HEK293 (cell line): ENCODE results near the gene MYOG.

ENCODE experiments used
- CTCF ChIA-PET: fragments of 350-600 bp; formaldehyde crosslinking; extraction: SDS; loops from one replicate; lab custom pipeline; 2021; ENCODE audit warnings: antibody characterized with exemption; lab: Yijun Ruan, JAX
- POLR2A ChIA-PET: fragments of 300-600 bp; formaldehyde crosslinking; extraction: SDS; loops from one replicate; lab custom pipeline; 2020; ENCODE audit warnings: antibody characterized with exemption, inconsistent platforms; lab: Yijun Ruan, JAX
- H3K27ac ChIP-seq: fragments of 200-500 bp; sonication (Bioruptor generic); 2 replicates; pipeline ENCODE4 v1.5.1; 2014; ENCODE audit warnings: low read depth, low read length, control low read depth, inconsistent platforms; ENCODE audit errors: extremely low read depth
- H3K36me3 ChIP-seq, 2 experiments: fragments of 200-500 bp in 1 of 2; sonication (Bioruptor generic) in 1 of 2; 1 replicate in 1 of 2; 2 replicates in 1 of 2; pipeline ENCODE4 v1.5.1; 2014 to 2017; ENCODE audit warnings: inconsistent platforms in 2 of 2, low read length in 2 of 2; ENCODE audit not compliant: control insufficient read depth in 2 of 2, insufficient read depth in 1 of 2
- H3K4me1 ChIP-seq: fragments of 200-500 bp; sonication (Bioruptor generic); 2 replicates; pipeline ENCODE4 v1.5.1; 2014; ENCODE audit warnings: mild to moderate bottlenecking, low read length, inconsistent platforms; ENCODE audit not compliant: control insufficient read depth, insufficient read depth
- H3K4me3 ChIP-seq: 2 replicates; pipeline ENCODE4 v1.5.1; 2011; ENCODE audit warnings: low read depth, mild to moderate bottlenecking, control low read depth, low read length, moderate library complexity
- H3K9me3 ChIP-seq: fragments of 200-500 bp; sonication (Bioruptor generic); 2 replicates; pipeline ENCODE4 v1.5.1; 2014; ENCODE audit warnings: low read depth, low read length, inconsistent platforms; ENCODE audit not compliant: control insufficient read depth, insufficient read depth
- OVOL3 ChIP-seq: fragments of 450-650 bp; formaldehyde crosslinking; IDR thresholded peaks from 2 replicates; pipeline ENCODE4 v1.5.1; 2016; ENCODE audit warnings: missing biosample characterization, missing genetic modification characterization
- TRIM28 ChIP-seq: IDR thresholded peaks from 2 replicates; pipeline ENCODE4 v1.6.1; 2011; ENCODE audit warnings: low read length, control low read depth, borderline replicate concordance
- WT1 ChIP-seq: fragments of 450-650 bp; formaldehyde crosslinking; IDR thresholded peaks from 2 replicates; pipeline ENCODE4 v1.5.1; 2016; ENCODE audit warnings: missing biosample characterization, missing genetic modification characterization
- ZBTB20 ChIP-seq: fragments of 450-650 bp; formaldehyde crosslinking; IDR thresholded peaks from 2 replicates; pipeline ENCODE4 v1.5.1; 2016; ENCODE audit warnings: missing biosample characterization, missing genetic modification characterization
- ZFP3 ChIP-seq: fragments of 450-650 bp; formaldehyde crosslinking; IDR thresholded peaks from 2 replicates; pipeline ENCODE4 v1.5.1; 2016; ENCODE audit warnings: low read depth, missing biosample characterization, missing genetic modification characterization
- ZFP37 ChIP-seq: fragments of 450-650 bp; formaldehyde crosslinking; IDR thresholded peaks from 2 replicates; pipeline ENCODE4 v1.5.1; 2016; ENCODE audit warnings: missing biosample characterization, missing genetic modification characterization
- ZNF114 ChIP-seq: fragments of 450-650 bp; formaldehyde crosslinking; IDR thresholded peaks from 2 replicates; pipeline ENCODE4 v1.5.0; 2017; ENCODE audit warnings: missing biosample characterization, missing genetic modification characterization
- ZNF133 ChIP-seq: fragments of 450-650 bp; formaldehyde crosslinking; IDR thresholded peaks from 2 replicates; pipeline ENCODE4 v1.5.1; 2016; ENCODE audit warnings: missing biosample characterization, missing genetic modification characterization
- ZNF157 ChIP-seq: fragments of 450-650 bp; formaldehyde crosslinking; IDR thresholded peaks from 2 replicates; pipeline ENCODE4 v1.5.1; 2016; ENCODE audit warnings: missing biosample characterization, missing genetic modification characterization
- ZNF266 ChIP-seq: fragments of 450-650 bp; formaldehyde crosslinking; IDR thresholded peaks from 2 replicates; pipeline ENCODE4 v1.5.1; 2016; ENCODE audit warnings: missing biosample characterization, missing genetic modification characterization, low read depth
- ZNF324 ChIP-seq: fragments of 450-650 bp; formaldehyde crosslinking; IDR thresholded peaks from 2 replicates; pipeline ENCODE4 v1.5.1; 2016; ENCODE audit warnings: missing biosample characterization, missing genetic modification characterization
- ZNF350 ChIP-seq: fragments of 450-650 bp; formaldehyde crosslinking; IDR thresholded peaks from 2 replicates; pipeline ENCODE4 v1.5.0; 2017; ENCODE audit warnings: missing biosample characterization, mild to moderate bottlenecking, missing genetic modification characterization
- ZNF48 ChIP-seq: fragments of 450-650 bp; formaldehyde crosslinking; IDR thresholded peaks from 2 replicates; pipeline ENCODE4 v1.5.1; 2016; ENCODE audit warnings: missing biosample characterization, missing genetic modification characterization
- ZNF548 ChIP-seq: fragments of 450-650 bp; formaldehyde crosslinking; IDR thresholded peaks from 2 replicates; pipeline ENCODE4 v1.5.1; 2016; ENCODE audit warnings: missing biosample characterization, missing genetic modification characterization
- ZNF701 ChIP-seq: fragments of 450-650 bp; formaldehyde crosslinking; IDR thresholded peaks from 2 replicates; pipeline ENCODE4 v1.5.1; 2016; ENCODE audit warnings: missing biosample characterization, missing genetic modification characterization
- ZNF843 ChIP-seq: fragments of 450-650 bp; formaldehyde crosslinking; IDR thresholded peaks from 2 replicates; pipeline ENCODE4 v1.5.1; 2016; ENCODE audit warnings: missing biosample characterization, missing genetic modification characterization
- TF ChIP-seq, protein P1 (sequence below): fragments of 450-650 bp; formaldehyde crosslinking; IDR thresholded peaks from 2 replicates; pipeline ENCODE4 v1.5.1; 2017; ENCODE audit warnings: missing biosample characterization, missing genetic modification characterization
- TF ChIP-seq, protein P2 (sequence below): fragments of 450-650 bp; formaldehyde crosslinking; IDR thresholded peaks from 2 replicates; pipeline ENCODE4 v1.5.1; 2016; ENCODE audit warnings: missing biosample characterization, missing genetic modification characterization
- TF ChIP-seq, protein P3 (sequence below): fragments of 450-650 bp; formaldehyde crosslinking; IDR thresholded peaks from 2 replicates; pipeline ENCODE4 v1.5.1; 2017; ENCODE audit warnings: missing biosample characterization, mild to moderate bottlenecking, missing genetic modification characterization, moderate library complexity
- TF ChIP-seq, protein P4 (sequence below): fragments of 450-650 bp; formaldehyde crosslinking; IDR thresholded peaks from 2 replicates; pipeline ENCODE4 v1.5.1; 2016; ENCODE audit warnings: missing biosample characterization, missing genetic modification characterization
- TF ChIP-seq, protein P5 (sequence below): IDR thresholded peaks from 2 replicates; pipeline ENCODE4 v1.6.1; 2011; ENCODE audit warnings: mild to moderate bottlenecking, low read depth, low read length, borderline replicate concordance
- TF ChIP-seq, protein P6 (sequence below): fragments of 450-650 bp; formaldehyde crosslinking; IDR thresholded peaks from 2 replicates; pipeline ENCODE4 v1.5.1; 2016; ENCODE audit warnings: missing biosample characterization, missing genetic modification characterization, borderline replicate concordance
- TF ChIP-seq, protein P7 (sequence below): fragments of 450-650 bp; formaldehyde crosslinking; IDR thresholded peaks from 2 replicates; pipeline ENCODE4 v1.5.1; 2016; ENCODE audit warnings: missing biosample characterization, missing genetic modification characterization

MYOG gene

DNA sequence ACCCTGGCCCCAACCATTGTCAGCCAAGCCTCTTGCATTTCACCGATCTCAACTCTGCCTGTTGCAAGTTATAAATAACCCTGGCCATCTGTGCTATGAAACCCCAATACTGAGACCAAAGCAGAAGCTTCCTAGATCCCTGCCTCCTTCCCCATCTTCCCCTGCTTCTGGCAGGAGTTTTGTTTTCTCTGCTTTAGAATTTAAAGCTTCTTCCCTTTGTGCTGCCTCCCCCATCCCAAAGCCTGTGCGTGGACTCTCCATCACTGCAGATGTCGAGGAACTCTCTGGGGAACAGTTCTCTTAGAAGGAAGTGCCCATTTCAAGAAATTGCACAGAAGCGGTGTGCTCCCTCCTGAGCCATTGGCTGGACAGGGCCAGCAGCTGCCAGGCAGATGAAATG, 17.4 kb upstream of the MYOG start:
- CTCF ChIA-PET, result interaction anchor here (0.6 to 2.9 kb wide), 6 partner anchors 15 to 166 kb away, joined by 3 to 21 read pairs (median 4); no protein-coding TSS in a partner anchor
- Histone ChIP-seq H3K9me3 (no peaks in the 10 kb centered on the region), H3K4me3 (no peak overlapping the region), H3K36me3 (no peaks in the 10 kb centered on the region), H3K27ac (no peak overlapping the region), H3K4me1 (no peaks in the 10 kb centered on the region)
- POLR2A ChIA-PET, result no interaction called here
- no peak for TF ChIP-seq ZBTB20 (tag by site-specific recombination)
- TF ChIP-seq, protein P1, sequence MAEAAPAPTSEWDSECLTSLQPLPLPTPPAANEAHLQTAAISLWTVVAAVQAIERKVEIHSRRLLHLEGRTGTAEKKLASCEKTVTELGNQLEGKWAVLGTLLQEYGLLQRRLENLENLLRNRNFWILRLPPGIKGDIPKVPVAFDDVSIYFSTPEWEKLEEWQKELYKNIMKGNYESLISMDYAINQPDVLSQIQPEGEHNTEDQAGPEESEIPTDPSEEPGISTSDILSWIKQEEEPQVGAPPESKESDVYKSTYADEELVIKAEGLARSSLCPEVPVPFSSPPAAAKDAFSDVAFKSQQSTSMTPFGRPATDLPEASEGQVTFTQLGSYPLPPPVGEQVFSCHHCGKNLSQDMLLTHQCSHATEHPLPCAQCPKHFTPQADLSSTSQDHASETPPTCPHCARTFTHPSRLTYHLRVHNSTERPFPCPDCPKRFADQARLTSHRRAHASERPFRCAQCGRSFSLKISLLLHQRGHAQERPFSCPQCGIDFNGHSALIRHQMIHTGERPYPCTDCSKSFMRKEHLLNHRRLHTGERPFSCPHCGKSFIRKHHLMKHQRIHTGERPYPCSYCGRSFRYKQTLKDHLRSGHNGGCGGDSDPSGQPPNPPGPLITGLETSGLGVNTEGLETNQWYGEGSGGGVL, result no peak
- TF ChIP-seq ZNF266, result no peak
- no peak for TF ChIP-seq ZFP37
- no peak for TF ChIP-seq ZNF843 (tag by site-specific recombination)
- no peak for TF ChIP-seq ZNF133 (tag by site-specific recombination)
- TF ChIP-seq ZNF324 (tag by site-specific recombination), result no peak
- no peak for TF ChIP-seq ZFP3 (tag by site-specific recombination)
- TF ChIP-seq, protein P2, sequence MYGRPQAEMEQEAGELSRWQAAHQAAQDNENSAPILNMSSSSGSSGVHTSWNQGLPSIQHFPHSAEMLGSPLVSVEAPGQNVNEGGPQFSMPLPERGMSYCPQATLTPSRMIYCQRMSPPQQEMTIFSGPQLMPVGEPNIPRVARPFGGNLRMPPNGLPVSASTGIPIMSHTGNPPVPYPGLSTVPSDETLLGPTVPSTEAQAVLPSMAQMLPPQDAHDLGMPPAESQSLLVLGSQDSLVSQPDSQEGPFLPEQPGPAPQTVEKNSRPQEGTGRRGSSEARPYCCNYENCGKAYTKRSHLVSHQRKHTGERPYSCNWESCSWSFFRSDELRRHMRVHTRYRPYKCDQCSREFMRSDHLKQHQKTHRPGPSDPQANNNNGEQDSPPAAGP (tag by site-specific recombination), result no peak
- TF ChIP-seq TRIM28, result no peak
- TF ChIP-seq, protein P3, sequence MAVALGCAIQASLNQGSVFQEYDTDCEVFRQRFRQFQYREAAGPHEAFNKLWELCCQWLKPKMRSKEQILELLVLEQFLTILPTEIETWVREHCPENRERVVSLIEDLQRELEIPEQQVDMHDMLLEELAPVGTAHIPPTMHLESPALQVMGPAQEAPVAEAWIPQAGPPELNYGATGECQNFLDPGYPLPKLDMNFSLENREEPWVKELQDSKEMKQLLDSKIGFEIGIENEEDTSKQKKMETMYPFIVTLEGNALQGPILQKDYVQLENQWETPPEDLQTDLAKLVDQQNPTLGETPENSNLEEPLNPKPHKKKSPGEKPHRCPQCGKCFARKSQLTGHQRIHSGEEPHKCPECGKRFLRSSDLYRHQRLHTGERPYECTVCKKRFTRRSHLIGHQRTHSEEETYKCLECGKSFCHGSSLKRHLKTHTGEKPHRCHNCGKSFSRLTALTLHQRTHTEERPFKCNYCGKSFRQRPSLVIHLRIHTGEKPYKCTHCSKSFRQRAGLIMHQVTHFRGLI (tag by site-specific recombination), result no peak
- TF ChIP-seq ZNF114, result no peak
- TF ChIP-seq ZNF48 (tag by site-specific recombination), result no peak
- TF ChIP-seq, protein P4, sequence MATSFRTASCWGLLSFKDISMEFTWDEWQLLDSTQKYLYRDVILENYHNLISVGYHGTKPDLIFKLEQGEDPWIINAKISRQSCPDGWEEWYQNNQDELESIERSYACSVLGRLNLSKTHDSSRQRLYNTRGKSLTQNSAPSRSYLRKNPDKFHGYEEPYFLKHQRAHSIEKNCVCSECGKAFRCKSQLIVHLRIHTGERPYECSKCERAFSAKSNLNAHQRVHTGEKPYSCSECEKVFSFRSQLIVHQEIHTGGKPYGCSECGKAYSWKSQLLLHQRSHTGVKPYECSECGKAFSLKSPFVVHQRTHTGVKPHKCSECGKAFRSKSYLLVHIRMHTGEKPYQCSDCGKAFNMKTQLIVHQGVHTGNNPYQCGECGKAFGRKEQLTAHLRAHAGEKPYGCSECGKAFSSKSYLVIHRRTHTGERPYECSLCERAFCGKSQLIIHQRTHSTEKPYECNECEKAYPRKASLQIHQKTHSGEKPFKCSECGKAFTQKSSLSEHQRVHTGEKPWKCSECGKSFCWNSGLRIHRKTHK, result no peak
- TF ChIP-seq OVOL3, result no peak
- TF ChIP-seq, protein P5, sequence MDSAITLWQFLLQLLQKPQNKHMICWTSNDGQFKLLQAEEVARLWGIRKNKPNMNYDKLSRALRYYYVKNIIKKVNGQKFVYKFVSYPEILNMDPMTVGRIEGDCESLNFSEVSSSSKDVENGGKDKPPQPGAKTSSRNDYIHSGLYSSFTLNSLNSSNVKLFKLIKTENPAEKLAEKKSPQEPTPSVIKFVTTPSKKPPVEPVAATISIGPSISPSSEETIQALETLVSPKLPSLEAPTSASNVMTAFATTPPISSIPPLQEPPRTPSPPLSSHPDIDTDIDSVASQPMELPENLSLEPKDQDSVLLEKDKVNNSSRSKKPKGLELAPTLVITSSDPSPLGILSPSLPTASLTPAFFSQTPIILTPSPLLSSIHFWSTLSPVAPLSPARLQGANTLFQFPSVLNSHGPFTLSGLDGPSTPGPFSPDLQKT, result no peak
- TF ChIP-seq ZNF350 (tag by site-specific recombination), result no peak

DNA sequence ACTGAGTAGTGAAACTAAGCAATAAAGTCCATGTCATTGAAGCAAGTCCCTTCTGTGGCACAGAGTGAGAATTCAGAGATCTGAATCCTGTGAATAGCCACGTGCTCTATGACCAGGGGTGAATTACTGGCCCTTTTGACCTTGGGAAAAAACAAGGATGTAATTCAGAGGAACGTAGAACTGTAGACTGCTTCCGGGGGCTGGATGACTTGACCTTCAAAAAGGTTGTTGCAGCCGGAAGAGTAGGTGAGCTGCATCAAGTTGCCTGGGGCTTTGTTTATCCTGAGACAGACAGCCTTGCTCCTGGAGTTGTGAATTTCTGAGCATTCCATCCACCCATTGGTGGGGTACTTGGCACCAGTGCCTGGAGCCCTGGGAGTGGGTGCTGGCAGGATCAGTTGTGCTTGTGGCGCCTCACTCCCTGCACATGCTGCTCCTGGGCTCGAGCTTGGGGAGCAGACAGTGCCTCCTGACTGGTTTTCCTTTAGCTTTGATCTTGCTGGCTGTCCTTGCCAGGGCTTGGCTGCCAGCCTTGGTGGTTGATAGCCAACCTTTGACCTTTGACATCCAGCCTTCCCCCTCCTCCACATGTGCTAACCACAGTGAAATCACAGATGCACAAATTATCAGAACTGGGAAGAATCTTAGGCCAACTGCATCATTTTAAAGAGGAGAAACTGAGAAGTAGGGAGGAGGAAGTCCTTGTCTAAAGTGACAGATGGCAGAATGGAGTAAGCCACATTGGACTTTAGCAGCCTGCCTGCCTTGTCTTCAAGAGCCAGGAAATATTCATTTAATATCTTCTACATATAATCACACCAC, 16.2 kb upstream of the MYOG start:
- Histone ChIP-seq H3K27ac (no peak overlapping the region), H3K9me3 (no peaks in the 10 kb centered on the region), H3K36me3 (no peaks in the 10 kb centered on the region), H3K4me1 (no peaks in the 10 kb centered on the region), H3K4me3 (no peak overlapping the region)
- POLR2A ChIA-PET, result no interaction called here
- CTCF ChIA-PET, result interaction anchor here (0.9 to 2.9 kb wide), 5 partner anchors 16 to 117 kb away, joined by 3 to 21 read pairs (median 3); no protein-coding TSS in a partner anchor
- TF ChIP-seq ZNF701 (tag by site-specific recombination) (no peak), ZNF157 (tag by site-specific recombination) (no peak), ZNF548 (tag by site-specific recombination) (no peak), WT1 (tag by site-specific recombination) (no peak)
- TF ChIP-seq, protein P6, sequence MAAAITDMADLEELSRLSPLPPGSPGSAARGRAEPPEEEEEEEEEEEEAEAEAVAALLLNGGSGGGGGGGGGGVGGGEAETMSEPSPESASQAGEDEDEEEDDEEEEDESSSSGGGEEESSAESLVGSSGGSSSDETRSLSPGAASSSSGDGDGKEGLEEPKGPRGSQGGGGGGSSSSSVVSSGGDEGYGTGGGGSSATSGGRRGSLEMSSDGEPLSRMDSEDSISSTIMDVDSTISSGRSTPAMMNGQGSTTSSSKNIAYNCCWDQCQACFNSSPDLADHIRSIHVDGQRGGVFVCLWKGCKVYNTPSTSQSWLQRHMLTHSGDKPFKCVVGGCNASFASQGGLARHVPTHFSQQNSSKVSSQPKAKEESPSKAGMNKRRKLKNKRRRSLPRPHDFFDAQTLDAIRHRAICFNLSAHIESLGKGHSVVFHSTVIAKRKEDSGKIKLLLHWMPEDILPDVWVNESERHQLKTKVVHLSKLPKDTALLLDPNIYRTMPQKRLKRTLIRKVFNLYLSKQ (tag by site-specific recombination), result no peak
- TF ChIP-seq, protein P7, sequence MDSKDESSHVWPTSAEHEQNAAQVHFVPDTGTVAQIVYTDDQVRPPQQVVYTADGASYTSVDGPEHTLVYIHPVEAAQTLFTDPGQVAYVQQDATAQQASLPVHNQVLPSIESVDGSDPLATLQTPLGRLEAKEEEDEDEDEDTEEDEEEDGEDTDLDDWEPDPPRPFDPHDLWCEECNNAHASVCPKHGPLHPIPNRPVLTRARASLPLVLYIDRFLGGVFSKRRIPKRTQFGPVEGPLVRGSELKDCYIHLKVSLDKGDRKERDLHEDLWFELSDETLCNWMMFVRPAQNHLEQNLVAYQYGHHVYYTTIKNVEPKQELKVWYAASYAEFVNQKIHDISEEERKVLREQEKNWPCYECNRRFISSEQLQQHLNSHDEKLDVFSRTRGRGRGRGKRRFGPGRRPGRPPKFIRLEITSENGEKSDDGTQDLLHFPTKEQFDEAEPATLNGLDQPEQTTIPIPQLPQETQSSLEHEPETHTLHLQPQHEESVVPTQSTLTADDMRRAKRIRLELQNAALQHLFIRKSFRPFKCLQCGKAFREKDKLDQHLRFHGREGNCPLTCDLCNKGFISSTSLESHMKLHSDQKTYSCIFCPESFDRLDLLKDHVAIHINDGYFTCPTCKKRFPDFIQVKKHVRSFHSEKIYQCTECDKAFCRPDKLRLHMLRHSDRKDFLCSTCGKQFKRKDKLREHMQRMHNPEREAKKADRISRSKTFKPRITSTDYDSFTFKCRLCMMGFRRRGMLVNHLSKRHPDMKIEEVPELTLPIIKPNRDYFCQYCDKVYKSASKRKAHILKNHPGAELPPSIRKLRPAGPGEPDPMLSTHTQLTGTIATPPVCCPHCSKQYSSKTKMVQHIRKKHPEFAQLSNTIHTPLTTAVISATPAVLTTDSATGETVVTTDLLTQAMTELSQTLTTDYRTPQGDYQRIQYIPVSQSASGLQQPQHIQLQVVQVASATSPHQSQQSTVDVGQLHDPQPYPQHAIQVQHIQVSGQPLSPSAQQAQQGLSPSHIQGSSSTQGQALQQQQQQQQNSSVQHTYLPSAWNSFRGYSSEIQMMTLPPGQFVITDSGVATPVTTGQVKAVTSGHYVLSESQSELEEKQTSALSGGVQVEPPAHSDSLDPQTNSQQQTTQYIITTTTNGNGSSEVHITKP (tag by site-specific recombination), result no peak
